Measurements from ENCODE around the gene PLAC1. TPM values are rescaled to one million over a fixed set of nuclear protein-coding genes. Genes with fewer than 3 reads are reported as not detected.

PLAC1 gene
- total and polyA plus RNA-seq, 2 of the 13 experiments (the other 11 are each of a cell fraction or from before 2014, with no cell fraction given), result 0.40 to 2.7 TPM

DNA sequence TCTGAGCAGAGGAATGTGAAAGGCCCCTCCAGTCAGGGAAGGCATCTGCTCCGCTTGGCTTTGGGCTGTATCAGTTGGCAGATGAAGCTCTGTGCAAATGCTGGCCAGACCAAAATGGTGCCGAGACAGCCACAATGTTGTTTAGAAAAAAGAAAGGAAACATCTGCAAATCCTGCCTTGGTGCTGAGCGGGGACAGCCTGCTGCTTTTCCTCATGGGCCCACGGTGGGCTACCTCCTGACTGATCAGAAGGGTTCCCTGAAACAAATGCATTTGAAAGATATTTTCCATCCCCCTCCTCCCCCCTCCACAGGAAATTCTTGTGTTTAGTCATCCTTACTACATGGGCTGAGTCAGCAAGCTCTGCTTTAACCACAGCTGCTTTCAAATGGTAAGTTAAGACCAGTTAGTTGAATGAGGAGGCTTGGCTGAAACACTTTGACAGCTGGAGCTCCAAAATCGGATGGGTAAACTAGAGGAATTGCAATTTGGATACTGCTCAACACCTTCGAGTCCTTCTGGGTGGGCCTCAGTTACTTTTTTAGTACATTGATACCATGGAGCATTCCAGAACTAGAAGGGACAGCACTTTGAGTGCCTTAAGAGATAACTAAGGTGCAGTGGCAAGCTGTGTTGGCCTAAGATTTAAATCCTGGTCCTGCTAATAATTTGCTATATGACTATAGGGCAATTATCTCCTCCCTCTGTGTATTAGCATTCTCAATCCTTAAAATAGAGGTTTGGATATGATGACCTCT is 36.0 kb downstream of the PLAC1 start:
- Histone ChIP-seq H3K27me3 (ENCODE audit: control insufficient read depth in 1 of 2, insufficient read depth in 2 of 2, low read length in 2 of 2) (no peaks in the 10 kb centered on the region), H2AFZ (ENCODE audit: low read length) (no peak overlapping the region), H3K9ac (ENCODE audit: insufficient read depth, low read depth, low read length) (no peak overlapping the region), H3K4me1 (ENCODE audit: insufficient read depth, low read length) (no peaks in the 10 kb centered on the region), H3K4me3 (replicated peaks in 1 of 3; ENCODE audit: insufficient read depth in 1 of 3, low read depth in 2 of 3, low read length in 3 of 3) (no peak overlapping the region), H3K4me2 (ENCODE audit: low read depth, low read length) (no peak overlapping the region), H3K27ac (ENCODE audit: extremely low read length, insufficient read depth, low read length) (no peak overlapping the region), H3K36me3 (replicated peaks in 1 of 2; ENCODE audit: control insufficient read depth in 1 of 2, insufficient read depth in 2 of 2, low read length in 2 of 2) (no peaks in the 10 kb centered on the region), H3K79me2 (ENCODE audit: insufficient read depth, low read length) (no peaks in the 10 kb centered on the region), H4K20me1 (ENCODE audit: insufficient read depth, low read length) (no peaks in the 10 kb centered on the region), H3K9me3 (ENCODE audit: low read length) (no peaks in the 10 kb centered on the region)
- intact Hi-C loops (cut with micrococcal nuclease; ENCODE audit: unreplicated experiment) (no loop called here), in situ Hi-C loops (cut with HindIII; ENCODE audit: extremely low pct_ligation_motif_present, low pct_unique_long_range_greater_than_20kb) (no loop called here)
- ChIA-PET CTCF (ENCODE audit: low intra/inter-chr PET ratio, low total read pairs) (no interaction called here), POLR2A (no interaction called here)
- WGBS (ENCODE audit: low lambda C conversion rate), result 47% methylated on average over 4 of the region's 6 CpGs
- no peak for ATAC-seq
- FAIRE-seq, result no peak
- BruUV-seq (replicated peaks), result no TSS peak
- TF ChIP-seq, protein P1, sequence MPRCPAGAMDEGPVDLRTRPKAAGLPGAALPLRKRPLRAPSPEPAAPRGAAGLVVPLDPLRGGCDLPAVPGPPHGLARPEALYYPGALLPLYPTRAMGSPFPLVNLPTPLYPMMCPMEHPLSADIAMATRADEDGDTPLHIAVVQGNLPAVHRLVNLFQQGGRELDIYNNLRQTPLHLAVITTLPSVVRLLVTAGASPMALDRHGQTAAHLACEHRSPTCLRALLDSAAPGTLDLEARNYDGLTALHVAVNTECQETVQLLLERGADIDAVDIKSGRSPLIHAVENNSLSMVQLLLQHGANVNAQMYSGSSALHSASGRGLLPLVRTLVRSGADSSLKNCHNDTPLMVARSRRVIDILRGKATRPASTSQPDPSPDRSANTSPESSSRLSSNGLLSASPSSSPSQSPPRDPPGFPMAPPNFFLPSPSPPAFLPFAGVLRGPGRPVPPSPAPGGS (CRISPR knock-in tag; IDR thresholded peaks at IDR 0.05), result no peak
- TF ChIP-seq ZNF234 (CRISPR knock-in tag; conservative IDR thresholded peaks at IDR 0.05) (no peak), CREB1 (IDR thresholded peaks at IDR 0.05) (no peak), CREB1 (CRISPR knock-in tag; IDR thresholded peaks at IDR 0.05) (no peak), MTF2 (CRISPR knock-in tag; IDR thresholded peaks at IDR 0.05; ENCODE audit: borderline replicate concordance) (no peak), ZNF607 (CRISPR knock-in tag; IDR thresholded peaks at IDR 0.05; ENCODE audit: borderline replicate concordance) (no peak), ETV6 (CRISPR knock-in tag; conservative IDR thresholded peaks at IDR 0.05) (no peak), ZFAT (CRISPR knock-in tag; conservative IDR thresholded peaks at IDR 0.05) (no peak)
- TF ChIP-seq, protein P2, sequence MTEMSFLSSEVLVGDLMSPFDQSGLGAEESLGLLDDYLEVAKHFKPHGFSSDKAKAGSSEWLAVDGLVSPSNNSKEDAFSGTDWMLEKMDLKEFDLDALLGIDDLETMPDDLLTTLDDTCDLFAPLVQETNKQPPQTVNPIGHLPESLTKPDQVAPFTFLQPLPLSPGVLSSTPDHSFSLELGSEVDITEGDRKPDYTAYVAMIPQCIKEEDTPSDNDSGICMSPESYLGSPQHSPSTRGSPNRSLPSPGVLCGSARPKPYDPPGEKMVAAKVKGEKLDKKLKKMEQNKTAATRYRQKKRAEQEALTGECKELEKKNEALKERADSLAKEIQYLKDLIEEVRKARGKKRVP (CRISPR knock-in tag; IDR thresholded peaks at IDR 0.05), result no peak
- TF ChIP-seq, protein P3, sequence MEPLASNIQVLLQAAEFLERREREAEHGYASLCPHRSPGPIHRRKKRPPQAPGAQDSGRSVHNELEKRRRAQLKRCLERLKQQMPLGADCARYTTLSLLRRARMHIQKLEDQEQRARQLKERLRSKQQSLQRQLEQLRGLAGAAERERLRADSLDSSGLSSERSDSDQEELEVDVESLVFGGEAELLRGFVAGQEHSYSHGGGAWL (CRISPR knock-in tag; IDR thresholded peaks at IDR 0.05), result no peak
- TF ChIP-seq, protein P4, sequence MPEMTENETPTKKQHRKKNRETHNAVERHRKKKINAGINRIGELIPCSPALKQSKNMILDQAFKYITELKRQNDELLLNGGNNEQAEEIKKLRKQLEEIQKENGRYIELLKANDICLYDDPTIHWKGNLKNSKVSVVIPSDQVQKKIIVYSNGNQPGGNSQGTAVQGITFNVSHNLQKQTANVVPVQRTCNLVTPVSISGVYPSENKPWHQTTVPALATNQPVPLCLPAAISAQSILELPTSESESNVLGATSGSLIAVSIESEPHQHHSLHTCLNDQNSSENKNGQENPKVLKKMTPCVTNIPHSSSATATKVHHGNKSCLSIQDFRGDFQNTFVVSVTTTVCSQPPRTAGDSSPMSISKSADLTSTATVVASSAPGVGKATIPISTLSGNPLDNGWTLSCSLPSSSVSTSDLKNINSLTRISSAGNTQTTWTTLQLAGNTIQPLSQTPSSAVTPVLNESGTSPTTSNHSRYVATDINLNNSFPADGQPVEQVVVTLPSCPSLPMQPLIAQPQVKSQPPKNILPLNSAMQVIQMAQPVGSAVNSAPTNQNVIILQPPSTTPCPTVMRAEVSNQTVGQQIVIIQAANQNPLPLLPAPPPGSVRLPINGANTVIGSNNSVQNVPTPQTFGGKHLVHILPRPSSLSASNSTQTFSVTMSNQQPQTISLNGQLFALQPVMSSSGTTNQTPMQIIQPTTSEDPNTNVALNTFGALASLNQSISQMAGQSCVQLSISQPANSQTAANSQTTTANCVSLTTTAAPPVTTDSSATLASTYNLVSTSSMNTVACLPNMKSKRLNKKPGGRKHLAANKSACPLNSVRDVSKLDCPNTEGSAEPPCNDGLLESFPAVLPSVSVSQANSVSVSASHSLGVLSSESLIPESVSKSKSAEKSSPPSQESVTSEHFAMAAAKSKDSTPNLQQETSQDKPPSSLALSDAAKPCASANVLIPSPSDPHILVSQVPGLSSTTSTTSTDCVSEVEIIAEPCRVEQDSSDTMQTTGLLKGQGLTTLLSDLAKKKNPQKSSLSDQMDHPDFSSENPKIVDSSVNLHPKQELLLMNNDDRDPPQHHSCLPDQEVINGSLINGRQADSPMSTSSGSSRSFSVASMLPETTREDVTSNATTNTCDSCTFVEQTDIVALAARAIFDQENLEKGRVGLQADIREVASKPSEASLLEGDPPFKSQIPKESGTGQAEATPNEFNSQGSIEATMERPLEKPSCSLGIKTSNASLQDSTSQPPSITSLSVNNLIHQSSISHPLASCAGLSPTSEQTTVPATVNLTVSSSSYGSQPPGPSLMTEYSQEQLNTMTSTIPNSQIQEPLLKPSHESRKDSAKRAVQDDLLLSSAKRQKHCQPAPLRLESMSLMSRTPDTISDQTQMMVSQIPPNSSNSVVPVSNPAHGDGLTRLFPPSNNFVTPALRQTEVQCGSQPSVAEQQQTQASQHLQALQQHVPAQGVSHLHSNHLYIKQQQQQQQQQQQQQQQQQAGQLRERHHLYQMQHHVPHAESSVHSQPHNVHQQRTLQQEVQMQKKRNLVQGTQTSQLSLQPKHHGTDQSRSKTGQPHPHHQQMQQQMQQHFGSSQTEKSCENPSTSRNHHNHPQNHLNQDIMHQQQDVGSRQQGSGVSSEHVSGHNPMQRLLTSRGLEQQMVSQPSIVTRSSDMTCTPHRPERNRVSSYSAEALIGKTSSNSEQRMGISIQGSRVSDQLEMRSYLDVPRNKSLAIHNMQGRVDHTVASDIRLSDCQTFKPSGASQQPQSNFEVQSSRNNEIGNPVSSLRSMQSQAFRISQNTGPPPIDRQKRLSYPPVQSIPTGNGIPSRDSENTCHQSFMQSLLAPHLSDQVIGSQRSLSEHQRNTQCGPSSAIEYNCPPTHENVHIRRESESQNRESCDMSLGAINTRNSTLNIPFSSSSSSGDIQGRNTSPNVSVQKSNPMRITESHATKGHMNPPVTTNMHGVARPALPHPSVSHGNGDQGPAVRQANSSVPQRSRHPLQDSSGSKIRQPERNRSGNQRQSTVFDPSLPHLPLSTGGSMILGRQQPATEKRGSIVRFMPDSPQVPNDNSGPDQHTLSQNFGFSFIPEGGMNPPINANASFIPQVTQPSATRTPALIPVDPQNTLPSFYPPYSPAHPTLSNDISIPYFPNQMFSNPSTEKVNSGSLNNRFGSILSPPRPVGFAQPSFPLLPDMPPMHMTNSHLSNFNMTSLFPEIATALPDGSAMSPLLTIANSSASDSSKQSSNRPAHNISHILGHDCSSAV (CRISPR knock-in tag; IDR thresholded peaks at IDR 0.05; ENCODE audit: borderline replicate concordance), result no peak
- no peak for DNase-seq (ENCODE audit: low spot score)

Data from HepG2 (cell line).